Right atrium auricular region (tissue), 2 donors: ENCODE data around the gene PPP3CA. TPM values are rescaled to one million over a fixed set of nuclear protein-coding genes. Genes with fewer than 3 reads are reported as not detected.

Experiments used
- DNase-seq: peaks from one replicate; pipeline ENCODE4 v3.0.0-alpha.2; 2019; ENCODE audit warnings: low spot score
- H3K27ac ChIP-seq, 2 donors: fragments of 200-600 bp; sonication (generic); 1 replicate in 1 of 2; 2 replicates in 1 of 2; pipeline ENCODE4 v1.5.1; 2016 to 2019
- H3K27me3 ChIP-seq, 2 donors: fragments of 200-600 bp; sonication (generic); one replicate each; pipeline versions ENCODE4 v1.5.1 to v1.6.0; 2017 to 2019
- H3K36me3 ChIP-seq: fragments of 200-600 bp; sonication (generic); one replicate; pipeline ENCODE4 v1.5.1; 2016
- H3K4me1 ChIP-seq, 2 donors: fragments of 200-600 bp; sonication (generic); one replicate each; pipeline versions ENCODE4 v1.5.1 to v1.6.0; 2017 to 2019
- H3K4me3 ChIP-seq, 2 donors: fragments of 200-600 bp; sonication (generic); 1 replicate in 1 of 2; 2 replicates in 1 of 2; pipeline ENCODE4 v1.5.1; 2017 to 2019; ENCODE audit warnings: mild to moderate bottlenecking in 1 of 2, moderate library complexity in 1 of 2
- H3K9me3 ChIP-seq, 2 donors: fragments of 200-600 bp; sonication (generic); one replicate each; pipeline ENCODE4 v1.5.1; 2019
- total RNA-seq, 2 donors: library from RNA; depleted of rRNA; stranded (reverse); fragments of >200 nt; gene quantifications; one replicate each; pipeline ENCODE4 v1.1.0, GENCODE V29; 2016
- TF ChIP-seq, protein P1 (sequence below), 2 donors: fragments of 200-600 bp; sonication (generic); IDR thresholded peaks; one replicate each; pipeline ENCODE4 v1.5.1; 2019; ENCODE audit warnings: antibody characterized with exemption in 2 of 2

PPP3CA gene
- total RNA-seq, 2 donors from 2014 or later, result 11.2 to 15.7 TPM

DNA sequence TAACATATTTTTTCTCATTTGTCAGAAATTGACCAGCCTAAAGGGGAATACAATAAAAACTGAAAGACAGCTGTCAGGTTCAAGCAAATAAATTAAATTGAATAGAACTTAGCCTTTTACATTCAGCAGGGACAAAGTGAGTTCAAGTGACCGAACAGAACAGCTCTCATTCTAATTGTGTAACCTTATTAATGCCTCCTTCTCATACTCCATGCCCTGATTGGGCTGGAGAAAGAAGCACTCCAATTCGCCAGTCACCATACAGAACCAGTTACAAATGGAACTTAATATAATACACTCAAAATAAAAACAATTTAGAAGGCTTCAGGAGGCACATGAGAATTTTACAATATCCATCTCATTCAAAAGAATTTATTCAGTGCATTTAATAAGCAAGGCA, 8.0 kb downstream of the PPP3CA start:
- H3K4me1 ChIP-seq, result peaks cover 0 to 7% of the 10 kb centered on the region in 2 donors
- no peaks in the 10 kb centered on the region for H3K9me3 ChIP-seq
- no peak for DNase-seq
- no peaks in the 10 kb centered on the region for H3K27me3 ChIP-seq
- no peak overlapping the region for H3K4me3 ChIP-seq
- H3K27ac ChIP-seq, result no peak overlapping the region
- H3K36me3 ChIP-seq, result no peaks in the 10 kb centered on the region
- TF ChIP-seq, protein P1, sequence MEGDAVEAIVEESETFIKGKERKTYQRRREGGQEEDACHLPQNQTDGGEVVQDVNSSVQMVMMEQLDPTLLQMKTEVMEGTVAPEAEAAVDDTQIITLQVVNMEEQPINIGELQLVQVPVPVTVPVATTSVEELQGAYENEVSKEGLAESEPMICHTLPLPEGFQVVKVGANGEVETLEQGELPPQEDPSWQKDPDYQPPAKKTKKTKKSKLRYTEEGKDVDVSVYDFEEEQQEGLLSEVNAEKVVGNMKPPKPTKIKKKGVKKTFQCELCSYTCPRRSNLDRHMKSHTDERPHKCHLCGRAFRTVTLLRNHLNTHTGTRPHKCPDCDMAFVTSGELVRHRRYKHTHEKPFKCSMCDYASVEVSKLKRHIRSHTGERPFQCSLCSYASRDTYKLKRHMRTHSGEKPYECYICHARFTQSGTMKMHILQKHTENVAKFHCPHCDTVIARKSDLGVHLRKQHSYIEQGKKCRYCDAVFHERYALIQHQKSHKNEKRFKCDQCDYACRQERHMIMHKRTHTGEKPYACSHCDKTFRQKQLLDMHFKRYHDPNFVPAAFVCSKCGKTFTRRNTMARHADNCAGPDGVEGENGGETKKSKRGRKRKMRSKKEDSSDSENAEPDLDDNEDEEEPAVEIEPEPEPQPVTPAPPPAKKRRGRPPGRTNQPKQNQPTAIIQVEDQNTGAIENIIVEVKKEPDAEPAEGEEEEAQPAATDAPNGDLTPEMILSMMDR (IDR thresholded peaks at IDR 0.05), result no peak

DNA sequence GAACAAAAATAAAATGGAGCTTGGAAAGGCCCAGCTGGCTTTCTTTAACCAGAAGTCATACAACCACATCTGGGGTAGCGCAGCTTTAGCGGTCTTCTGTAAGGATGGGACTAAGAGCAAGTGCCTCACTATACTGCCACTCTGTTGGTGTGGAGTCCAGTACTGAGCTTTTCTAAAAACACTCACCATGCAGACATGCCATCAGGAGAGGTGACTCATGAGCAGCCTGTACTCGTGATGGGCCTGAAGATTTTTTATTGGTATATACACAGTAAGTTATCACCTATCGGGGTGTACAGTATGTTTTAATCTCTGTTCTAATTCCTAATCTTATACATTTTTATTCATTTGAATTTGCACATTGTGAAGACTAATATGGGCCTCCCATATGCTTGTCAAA, 9.6 kb downstream of the PPP3CA start:
- TF ChIP-seq, protein P1 (IDR thresholded peaks at IDR 0.05), result no peak

DNA sequence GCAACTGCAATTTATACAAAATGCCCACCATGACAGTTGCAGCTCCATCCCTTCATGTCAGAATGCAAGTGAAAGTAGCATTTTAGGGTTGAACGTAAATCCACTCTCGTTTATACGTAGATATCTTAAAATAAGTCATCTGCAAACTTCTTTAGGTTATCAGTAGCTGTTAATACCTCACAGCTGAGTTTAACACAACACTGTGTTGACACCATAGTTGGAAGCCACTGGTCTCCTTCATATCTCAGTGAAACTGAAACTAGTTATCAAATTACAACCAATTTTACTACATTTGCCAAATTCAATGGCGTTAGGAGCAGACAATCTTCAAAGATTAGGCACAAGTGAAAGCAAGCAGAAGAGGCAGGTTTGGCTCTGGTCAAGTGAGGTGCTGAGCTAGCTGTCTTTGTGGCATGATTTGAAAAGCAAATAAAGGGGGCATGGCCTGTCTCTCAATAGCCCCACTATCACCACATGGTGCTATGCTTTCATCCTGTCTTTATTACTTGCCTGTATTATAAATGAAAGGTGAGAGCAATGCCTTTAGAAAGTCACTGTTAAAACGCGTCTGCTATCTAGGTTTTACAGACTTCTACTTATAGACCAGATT, 12.3 kb downstream of the PPP3CA start:
- Histone ChIP-seq H3K27ac (no peak overlapping the region), H3K4me3 (no peak overlapping the region)
- TF ChIP-seq, protein P1 (IDR thresholded peaks at IDR 0.05), result no peak

More for the DNA sequence above, 9.6 kb downstream of the PPP3CA start:
- Histone ChIP-seq H3K4me3 (no peak overlapping the region), H3K9me3 (no peaks in the 10 kb centered on the region), H3K4me1 (peaks cover 0 to 7% of the 10 kb centered on the region in 2 donors), H3K36me3 (no peaks in the 10 kb centered on the region), H3K27me3 (no peaks in the 10 kb centered on the region), H3K27ac (no peak overlapping the region)
- DNase-seq, result no peak

DNA sequence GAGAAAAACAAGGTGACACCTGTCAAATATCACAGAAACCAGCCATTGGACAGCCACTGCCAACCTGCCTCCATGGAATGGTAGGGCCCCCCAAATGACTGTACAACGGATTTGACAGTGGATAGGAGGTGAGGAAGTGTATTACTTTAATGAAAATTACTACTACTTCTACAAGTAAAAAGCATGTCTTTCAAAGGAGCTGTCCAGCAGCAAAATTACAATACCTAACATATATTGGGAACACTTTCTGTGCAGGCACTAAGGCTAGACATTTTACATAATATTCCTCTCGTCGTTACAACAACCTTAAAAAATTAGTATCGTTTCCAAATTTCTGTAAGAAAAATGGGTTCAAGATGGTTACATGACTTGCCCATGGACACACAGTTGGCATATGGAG, 14.9 kb downstream of the PPP3CA start:
- Histone ChIP-seq H3K4me1 (peaks cover 0 to 7% of the 10 kb centered on the region in 2 donors), H3K9me3 (no peaks in the 10 kb centered on the region), H3K4me3 (no peak overlapping the region), H3K36me3 (no peaks in the 10 kb centered on the region), H3K27me3 (no peaks in the 10 kb centered on the region), H3K27ac (no peak overlapping the region)
- no peak for DNase-seq
- TF ChIP-seq, protein P1 (IDR thresholded peaks at IDR 0.05), result no peak

More for the DNA sequence above, 12.3 kb downstream of the PPP3CA start:
- Histone ChIP-seq H3K27me3 (no peaks in the 10 kb centered on the region), H3K36me3 (no peaks in the 10 kb centered on the region), H3K9me3 (no peaks in the 10 kb centered on the region), H3K4me1 (peaks cover 0 to 7% of the 10 kb centered on the region in 2 donors)
- no peak for DNase-seq

DNA sequence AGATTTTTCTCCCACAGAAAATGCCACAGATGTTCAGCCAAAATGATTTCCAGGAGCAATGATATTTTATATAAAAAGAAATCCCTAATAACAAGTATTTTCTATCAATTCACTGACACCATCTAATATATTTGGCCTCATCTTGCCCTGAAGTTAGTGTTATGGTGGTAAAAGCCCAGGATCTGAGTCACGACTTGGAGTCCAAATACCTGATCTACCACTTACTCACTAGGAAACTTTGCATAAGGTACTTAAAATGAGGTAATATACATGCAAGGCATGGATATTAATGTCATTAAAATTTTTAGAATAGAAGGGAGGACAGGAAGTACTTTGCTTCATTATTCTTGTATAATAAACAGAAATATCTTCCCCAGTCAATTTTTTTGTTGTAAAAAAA, 16.3 kb downstream of the PPP3CA start:
- no peak overlapping the region for H3K4me3 ChIP-seq
- H3K27ac ChIP-seq, result no peak overlapping the region
- no peaks in the 10 kb centered on the region for H3K9me3 ChIP-seq
- no peak for DNase-seq
- no peaks in the 10 kb centered on the region for H3K27me3 ChIP-seq
- H3K36me3 ChIP-seq, result no peaks in the 10 kb centered on the region
- peaks cover 0 to 4% of the 10 kb centered on the region in 2 donors for H3K4me1 ChIP-seq
- TF ChIP-seq, protein P1 (IDR thresholded peaks at IDR 0.05), result no peak

DNA sequence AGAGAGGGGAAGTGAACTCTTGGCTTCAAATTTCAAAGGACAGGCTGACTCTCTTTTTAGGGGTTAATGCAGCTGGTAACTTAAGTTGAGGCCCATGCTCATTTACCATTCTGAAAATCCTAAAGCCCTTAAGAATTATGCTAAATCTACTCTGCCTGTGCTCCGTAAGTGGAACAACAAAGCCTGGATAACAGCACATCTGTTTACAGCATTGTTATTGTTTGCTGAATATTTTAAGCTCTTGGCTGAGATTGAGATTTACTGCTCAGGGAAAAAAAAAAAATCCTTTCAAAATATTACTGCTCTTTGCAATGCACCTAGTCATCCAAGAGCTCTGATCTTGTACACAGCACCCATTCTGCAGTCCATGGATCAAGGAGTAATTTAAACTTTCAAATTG, 17.7 kb downstream of the PPP3CA start:
- Histone ChIP-seq H3K27me3 (no peaks in the 10 kb centered on the region), H3K4me1 (peaks cover 0 to 4% of the 10 kb centered on the region in 2 donors), H3K4me3 (no peak overlapping the region)

More for the DNA sequence above, 17.7 kb downstream of the PPP3CA start:
- no peaks in the 10 kb centered on the region for H3K9me3 ChIP-seq
- H3K36me3 ChIP-seq, result no peaks in the 10 kb centered on the region
- H3K27ac ChIP-seq, result no peak overlapping the region
- DNase-seq, result no peak
- TF ChIP-seq, protein P1 (IDR thresholded peaks at IDR 0.05), result no peak
